Fibroblast of skin of scalp (primary cell): ENCODE data around the gene PLAGL2.
A peak's percentile ranks its signal among the peaks of the same experiment; 100 is the strongest.
"Not testable (repeated sequence)": the region's sequence is repeated elsewhere in the genome, so short reads cannot be mapped to it uniquely, and the experiment has no call there.

ENCODE experiments used
- DNase-seq: peaks from one replicate; pipeline ENCODE4 v3.0.0-alpha.2; 2013

Gene PLAGL2

GRCh38 chr20:32204205-32205109, 3.1 kb downstream of the PLAGL2 start:
- no peak for DNase-seq

GRCh38 chr20:32203356-32204204, 4.0 kb downstream of the PLAGL2 start:
- DNase-seq = no peak

GRCh38 chr20:32201977-32202363, 5.6 kb downstream of the PLAGL2 start:
- no peak for DNase-seq

GRCh38 chr20:32201296-32201976, 6.1 kb downstream of the PLAGL2 start:
- peak; percentile 25 for DNase-seq

GRCh38 chr20:32199006-32199405, 8.5 kb downstream of the PLAGL2 start:
- no peak for DNase-seq

- not testable (repeated sequence) for DNase-seq
These were observed 10.4 kb downstream of the PLAGL2 start for GRCh38 chr20:32197136-32197535.

GRCh38 chr20:32196613-32197012, 10.9 kb downstream of the PLAGL2 start:
- not testable (repeated sequence) for DNase-seq

GRCh38 chr20:32195581-32195980, 12.0 kb downstream of the PLAGL2 start:
- DNase-seq = no peak

- no peak for DNase-seq
These were observed 13.5 kb downstream of the PLAGL2 start for GRCh38 chr20:32193996-32194395.

- DNase-seq = not testable (repeated sequence)
These were observed 14.2 kb downstream of the PLAGL2 start for GRCh38 chr20:32193336-32193735.

- DNase-seq = no peak
These were observed 14.8 kb downstream of the PLAGL2 start for GRCh38 chr20:32192698-32193097.

GRCh38 chr20:32191873-32192272, 15.7 kb downstream of the PLAGL2 start:
- DNase-seq = no peak

- DNase-seq = no peak
These were observed 16.1 kb downstream of the PLAGL2 start for GRCh38 chr20:32191422-32191821.

- DNase-seq = no peak
These were observed 16.7 kb downstream of the PLAGL2 start for GRCh38 chr20:32190616-32191415.

- DNase-seq = peak; percentile 42
These were observed 17.6 kb downstream of the PLAGL2 start for GRCh38 chr20:32189691-32190615.

- no peak for DNase-seq
These were observed 18.5 kb downstream of the PLAGL2 start for GRCh38 chr20:32189123-32189410.

- no peak for DNase-seq
These were observed 19.0 kb downstream of the PLAGL2 start for GRCh38 chr20:32188376-32189122.

- no peak for DNase-seq
These were observed 21.0 kb downstream of the PLAGL2 start for GRCh38 chr20:32186506-32186905.

GRCh38 chr20:32184961-32185603, 22.5 kb downstream of the PLAGL2 start:
- no peak for DNase-seq
